ENCODE results near the gene MCCC2.
"Not testable (repeated sequence)": the region's sequence is repeated elsewhere in the genome, so short reads cannot be mapped to it uniquely, and the experiment has no call there.

GRCh38 chr5:71552026-71552749, 35.0 kb upstream of the MCCC2 start:
- not testable (repeated sequence) for TF ChIP-seq POLR2AphosphoS5, POLR2A (IDR thresholded peaks at IDR 0.05; ENCODE audit: low read depth, low read length)

Data from GM12891 (cell line).